ENCODE data around the gene RPL4.

RPL4 gene

DNA sequence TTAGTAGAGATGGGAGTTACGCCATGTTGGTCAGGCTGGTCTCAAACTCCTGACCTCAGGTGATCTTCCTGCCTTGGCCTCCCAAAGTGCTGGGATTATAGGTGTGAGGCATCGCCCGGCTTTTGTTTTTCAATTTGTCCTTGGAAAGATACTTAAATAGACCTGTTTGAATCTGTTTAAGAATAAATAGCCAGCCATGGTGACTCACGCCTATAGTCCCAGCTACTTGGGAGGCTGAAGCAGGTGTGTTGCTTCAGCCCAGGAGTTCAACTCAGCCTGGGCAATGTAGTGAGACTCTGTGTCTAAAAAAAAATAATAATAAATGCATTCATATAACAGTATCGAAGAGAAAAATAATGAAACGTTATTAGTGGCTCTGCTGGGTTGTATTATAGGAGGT is 24.4 kb downstream of the RPL4 start:
- Histone ChIP-seq H3K4me1 (ENCODE audit: control insufficient read depth, low read length) (no peaks in the 10 kb centered on the region), H3F3A (ENCODE audit: control insufficient read depth, insufficient read depth) (no peaks in the 10 kb centered on the region), H3K27me3 (ENCODE audit: control insufficient read depth, low read length) (no peaks in the 10 kb centered on the region), H3K4me2 (ENCODE audit: low read length) (no peak overlapping the region), H4K20me1 (ENCODE audit: control insufficient read depth, insufficient read depth, low read depth, low read length) (no peaks in the 10 kb centered on the region), H3K4me3 (ENCODE audit: low read length) (no peak overlapping the region), H3K9me3 (ENCODE audit: control insufficient read depth, insufficient read depth, low read length) (no peaks in the 10 kb centered on the region), H3K36me3 (ENCODE audit: control insufficient read depth, low read length) (peaks cover 46% of the 10 kb centered on the region), H3K9me2 (replicated peaks; ENCODE audit: control insufficient read depth, low read length) (no peaks in the 10 kb centered on the region), H3K27ac (ENCODE audit: low read depth, low read length) (no peak overlapping the region), H3K79me2 (ENCODE audit: control insufficient read depth, low read length) (peaks cover 4% of the 10 kb centered on the region; the same call in 1 of the 2 replicates)
- TF ChIP-seq, protein P1, sequence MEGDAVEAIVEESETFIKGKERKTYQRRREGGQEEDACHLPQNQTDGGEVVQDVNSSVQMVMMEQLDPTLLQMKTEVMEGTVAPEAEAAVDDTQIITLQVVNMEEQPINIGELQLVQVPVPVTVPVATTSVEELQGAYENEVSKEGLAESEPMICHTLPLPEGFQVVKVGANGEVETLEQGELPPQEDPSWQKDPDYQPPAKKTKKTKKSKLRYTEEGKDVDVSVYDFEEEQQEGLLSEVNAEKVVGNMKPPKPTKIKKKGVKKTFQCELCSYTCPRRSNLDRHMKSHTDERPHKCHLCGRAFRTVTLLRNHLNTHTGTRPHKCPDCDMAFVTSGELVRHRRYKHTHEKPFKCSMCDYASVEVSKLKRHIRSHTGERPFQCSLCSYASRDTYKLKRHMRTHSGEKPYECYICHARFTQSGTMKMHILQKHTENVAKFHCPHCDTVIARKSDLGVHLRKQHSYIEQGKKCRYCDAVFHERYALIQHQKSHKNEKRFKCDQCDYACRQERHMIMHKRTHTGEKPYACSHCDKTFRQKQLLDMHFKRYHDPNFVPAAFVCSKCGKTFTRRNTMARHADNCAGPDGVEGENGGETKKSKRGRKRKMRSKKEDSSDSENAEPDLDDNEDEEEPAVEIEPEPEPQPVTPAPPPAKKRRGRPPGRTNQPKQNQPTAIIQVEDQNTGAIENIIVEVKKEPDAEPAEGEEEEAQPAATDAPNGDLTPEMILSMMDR (IDR thresholded peaks at IDR 0.05; ENCODE audit: low read depth, low read length, poor library complexity, severe bottlenecking), result no peak
- TF ChIP-seq EZH2phosphoT487 (IDR thresholded peaks at IDR 0.05; ENCODE audit: borderline replicate concordance, low read length), result no peak

DNA sequence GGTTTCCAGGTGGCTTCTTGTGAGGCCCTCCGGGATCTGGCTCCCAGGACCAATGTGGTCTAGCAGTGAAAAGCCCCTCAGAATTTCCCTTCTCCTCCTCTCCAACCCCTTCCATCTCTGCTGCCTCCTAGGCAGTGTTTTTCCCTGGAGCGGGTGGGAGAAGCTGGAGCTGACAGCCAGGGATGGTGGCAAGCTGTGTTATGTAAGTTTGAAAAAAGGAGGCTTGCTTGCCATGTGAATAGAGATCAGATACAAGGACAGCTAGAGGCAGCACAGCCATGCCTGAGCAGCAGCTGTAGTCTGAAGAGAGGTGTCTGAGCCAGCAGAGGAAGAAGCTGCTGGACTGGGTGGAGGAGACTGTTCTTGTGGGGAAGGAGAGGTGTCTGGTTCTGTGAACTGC is 27.6 kb downstream of the RPL4 start:
- no peak for TF ChIP-seq EZH2phosphoT487 (IDR thresholded peaks at IDR 0.05; ENCODE audit: borderline replicate concordance, low read length)
- TF ChIP-seq, protein P1 (IDR thresholded peaks at IDR 0.05; ENCODE audit: low read depth, low read length, poor library complexity, severe bottlenecking), result no peak
- H3K4me2 ChIP-seq (ENCODE audit: low read length), result no peak overlapping the region
- H3K4me3 ChIP-seq (ENCODE audit: low read length), result no peak overlapping the region
- no peaks in the 10 kb centered on the region for H3K9me2 ChIP-seq (replicated peaks; ENCODE audit: control insufficient read depth, low read length)
- H3K27me3 ChIP-seq (ENCODE audit: control insufficient read depth, low read length), result no peaks in the 10 kb centered on the region
- no peaks in the 10 kb centered on the region for H3K4me1 ChIP-seq (ENCODE audit: control insufficient read depth, low read length)
- peaks cover 26% of the 10 kb centered on the region for H3K36me3 ChIP-seq (ENCODE audit: control insufficient read depth, low read length)
- no peaks in the 10 kb centered on the region for H3K9me3 ChIP-seq (ENCODE audit: control insufficient read depth, insufficient read depth, low read length)
- H3K27ac ChIP-seq (ENCODE audit: low read depth, low read length), result no peak overlapping the region
- no peaks in the 10 kb centered on the region for H3F3A ChIP-seq (ENCODE audit: control insufficient read depth, insufficient read depth)
- H3K79me2 ChIP-seq (ENCODE audit: control insufficient read depth, low read length), result peaks cover 3% of the 10 kb centered on the region; the same call in 1 of the 2 replicates
- H4K20me1 ChIP-seq (ENCODE audit: control insufficient read depth, insufficient read depth, low read depth, low read length), result no peaks in the 10 kb centered on the region

DNA sequence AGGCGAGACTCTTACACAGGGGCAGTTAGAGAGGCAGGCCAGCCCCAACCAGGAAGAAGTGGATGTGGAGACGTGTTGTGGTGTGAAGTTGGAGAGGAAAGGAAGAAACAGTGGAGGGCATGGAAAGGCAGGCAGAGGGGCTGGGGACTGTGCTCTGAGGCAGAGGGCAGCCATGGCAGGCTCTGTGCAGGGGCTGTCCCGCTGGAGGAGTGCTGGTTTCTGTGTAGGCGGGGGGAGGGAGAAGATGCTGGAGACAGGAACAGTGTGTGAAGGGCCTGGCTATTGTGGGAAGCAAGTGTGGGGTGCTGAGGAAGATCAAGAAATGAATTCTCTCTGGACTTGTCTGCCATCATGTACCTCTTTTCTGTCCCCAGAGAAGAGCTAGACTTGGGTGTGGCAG is 28.1 kb downstream of the RPL4 start:
- H3K9me3 ChIP-seq (ENCODE audit: control insufficient read depth, insufficient read depth, low read length), result no peaks in the 10 kb centered on the region
- H3K27me3 ChIP-seq (ENCODE audit: control insufficient read depth, low read length), result no peaks in the 10 kb centered on the region
- no peak overlapping the region for H3K4me3 ChIP-seq (ENCODE audit: low read length)
- H3K4me2 ChIP-seq (ENCODE audit: low read length), result no peak overlapping the region
- no peak overlapping the region for H3K27ac ChIP-seq (ENCODE audit: low read depth, low read length)
- peaks cover 21% of the 10 kb centered on the region for H3K36me3 ChIP-seq (ENCODE audit: control insufficient read depth, low read length)
- H3K9me2 ChIP-seq (replicated peaks; ENCODE audit: control insufficient read depth, low read length), result no peaks in the 10 kb centered on the region
- H3K4me1 ChIP-seq (ENCODE audit: control insufficient read depth, low read length), result no peaks in the 10 kb centered on the region
- TF ChIP-seq, protein P1 (IDR thresholded peaks at IDR 0.05; ENCODE audit: low read depth, low read length, poor library complexity, severe bottlenecking), result no peak
- TF ChIP-seq EZH2phosphoT487 (IDR thresholded peaks at IDR 0.05; ENCODE audit: borderline replicate concordance, low read length), result no peak
- peaks cover 3% of the 10 kb centered on the region; the same call in 1 of the 2 replicates for H3K79me2 ChIP-seq (ENCODE audit: control insufficient read depth, low read length)
- no peaks in the 10 kb centered on the region for H3F3A ChIP-seq (ENCODE audit: control insufficient read depth, insufficient read depth)
- no peaks in the 10 kb centered on the region for H4K20me1 ChIP-seq (ENCODE audit: control insufficient read depth, insufficient read depth, low read depth, low read length)
